KMS-11 (cell line): ENCODE results near the gene TRAF6.

Source experiments
- H2AFZ ChIP-seq: fragments of 200-600 bp; sonication (generic); 2 replicates; pipeline ENCODE4 v1.6.1; 2016; ENCODE audit warnings: antibody characterized with exemption, mixed run types, low read depth
- H3K27ac ChIP-seq: fragments of 200-600 bp; sonication (generic); 2 replicates; pipeline ENCODE4 v1.6.1; 2016; ENCODE audit warnings: mild to moderate bottlenecking, mixed run types
- H3K27me3 ChIP-seq: fragments of 200-600 bp; sonication (generic); 2 replicates; pipeline ENCODE4 v1.6.1; 2017; ENCODE audit warnings: mild to moderate bottlenecking, low read depth, mixed run types, moderate library complexity; ENCODE audit not compliant: insufficient read depth
- H3K36me3 ChIP-seq: fragments of 200-600 bp; sonication (generic); 2 replicates; pipeline ENCODE4 v1.6.1; 2017; ENCODE audit warnings: mild to moderate bottlenecking, mixed run types; ENCODE audit not compliant: insufficient read depth
- H3K4me1 ChIP-seq: fragments of 200-600 bp; sonication (generic); 2 replicates; pipeline ENCODE4 v1.6.1; 2016; ENCODE audit warnings: mild to moderate bottlenecking, low read depth, mixed run types; ENCODE audit not compliant: poor library complexity, severe bottlenecking
- H3K4me2 ChIP-seq: fragments of 200-600 bp; sonication (generic); 2 replicates; pipeline ENCODE4 v1.7.0; 2016; ENCODE audit warnings: mild to moderate bottlenecking, mixed run types
- H3K4me3 ChIP-seq: fragments of 200-600 bp; sonication (generic); IDR thresholded peaks from 2 replicates; pipeline ENCODE4 v1.6.1; 2017; ENCODE audit warnings: low read depth, low read length, mixed read lengths; ENCODE audit not compliant: insufficient read depth
- H3K79me2 ChIP-seq: fragments of 200-600 bp; sonication (generic); 2 replicates; pipeline ENCODE4 v1.6.1; 2016; ENCODE audit warnings: low read depth, mixed run types; ENCODE audit not compliant: insufficient read depth
- H3K9ac ChIP-seq: fragments of 200-600 bp; sonication (generic); 2 replicates; pipeline ENCODE4 v1.6.1; 2016; ENCODE audit warnings: mild to moderate bottlenecking, mixed run types
- H4K20me1 ChIP-seq: fragments of 200-600 bp; sonication (generic); 2 replicates; pipeline ENCODE4 v1.6.1; 2016; ENCODE audit warnings: mild to moderate bottlenecking, mixed run types; ENCODE audit not compliant: insufficient read depth
- TF ChIP-seq, protein P1 (sequence below): fragments of 200-600 bp; sonication (generic); conservative IDR thresholded peaks from 2 replicates; pipeline ENCODE4 v1.6.1; 2017; ENCODE audit warnings: low read depth, mild to moderate bottlenecking, antibody characterized with exemption, low read length, moderate library complexity, mixed read lengths

TRAF6 gene

DNA sequence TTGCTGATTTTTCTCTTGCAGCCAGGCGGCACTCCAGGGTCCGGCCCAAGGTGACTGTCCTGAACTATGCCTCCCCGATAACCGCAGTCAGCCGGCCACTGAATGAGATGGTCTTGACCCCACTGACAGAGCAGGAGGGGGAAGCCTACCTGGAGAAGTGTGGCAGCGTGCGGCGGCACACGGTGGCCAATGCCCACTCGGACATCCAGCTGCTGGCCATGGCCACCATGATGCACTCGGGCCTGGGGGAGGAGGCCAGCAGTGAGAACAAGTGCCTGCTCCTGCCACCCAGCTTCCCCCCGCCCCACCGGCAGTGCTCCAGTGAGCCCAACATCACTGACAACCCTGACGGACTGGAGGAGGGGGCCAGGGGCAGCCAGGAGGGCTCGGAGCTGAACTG is 47.8 kb downstream of the TRAF6 start:
- Histone ChIP-seq H3K79me2 (no peaks in the 10 kb centered on the region), H3K4me1 (no peaks in the 10 kb centered on the region), H3K27ac (no peak overlapping the region), H3K36me3 (no peaks in the 10 kb centered on the region), H2AFZ (no peak overlapping the region), H4K20me1 (no peaks in the 10 kb centered on the region), H3K9ac (no peak overlapping the region), H3K4me3 (no peak overlapping the region), H3K27me3 (no peaks in the 10 kb centered on the region), H3K4me2 (no peak overlapping the region)
- TF ChIP-seq, protein P1, sequence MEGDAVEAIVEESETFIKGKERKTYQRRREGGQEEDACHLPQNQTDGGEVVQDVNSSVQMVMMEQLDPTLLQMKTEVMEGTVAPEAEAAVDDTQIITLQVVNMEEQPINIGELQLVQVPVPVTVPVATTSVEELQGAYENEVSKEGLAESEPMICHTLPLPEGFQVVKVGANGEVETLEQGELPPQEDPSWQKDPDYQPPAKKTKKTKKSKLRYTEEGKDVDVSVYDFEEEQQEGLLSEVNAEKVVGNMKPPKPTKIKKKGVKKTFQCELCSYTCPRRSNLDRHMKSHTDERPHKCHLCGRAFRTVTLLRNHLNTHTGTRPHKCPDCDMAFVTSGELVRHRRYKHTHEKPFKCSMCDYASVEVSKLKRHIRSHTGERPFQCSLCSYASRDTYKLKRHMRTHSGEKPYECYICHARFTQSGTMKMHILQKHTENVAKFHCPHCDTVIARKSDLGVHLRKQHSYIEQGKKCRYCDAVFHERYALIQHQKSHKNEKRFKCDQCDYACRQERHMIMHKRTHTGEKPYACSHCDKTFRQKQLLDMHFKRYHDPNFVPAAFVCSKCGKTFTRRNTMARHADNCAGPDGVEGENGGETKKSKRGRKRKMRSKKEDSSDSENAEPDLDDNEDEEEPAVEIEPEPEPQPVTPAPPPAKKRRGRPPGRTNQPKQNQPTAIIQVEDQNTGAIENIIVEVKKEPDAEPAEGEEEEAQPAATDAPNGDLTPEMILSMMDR: no peak

GRCh38 chr11:36460220-36460619 is 49.9 kb downstream of the TRAF6 start:
- Histone ChIP-seq H3K9ac (no peak overlapping the region), H3K4me3 (no peak overlapping the region), H4K20me1 (no peaks in the 10 kb centered on the region), H3K27me3 (no peaks in the 10 kb centered on the region), H2AFZ (no peak overlapping the region), H3K36me3 (no peaks in the 10 kb centered on the region), H3K27ac (no peak overlapping the region), H3K79me2 (no peaks in the 10 kb centered on the region), H3K4me1 (peaks cover 12% of the 10 kb centered on the region), H3K4me2 (no peak overlapping the region)
- TF ChIP-seq, protein P1: no peak

DNA sequence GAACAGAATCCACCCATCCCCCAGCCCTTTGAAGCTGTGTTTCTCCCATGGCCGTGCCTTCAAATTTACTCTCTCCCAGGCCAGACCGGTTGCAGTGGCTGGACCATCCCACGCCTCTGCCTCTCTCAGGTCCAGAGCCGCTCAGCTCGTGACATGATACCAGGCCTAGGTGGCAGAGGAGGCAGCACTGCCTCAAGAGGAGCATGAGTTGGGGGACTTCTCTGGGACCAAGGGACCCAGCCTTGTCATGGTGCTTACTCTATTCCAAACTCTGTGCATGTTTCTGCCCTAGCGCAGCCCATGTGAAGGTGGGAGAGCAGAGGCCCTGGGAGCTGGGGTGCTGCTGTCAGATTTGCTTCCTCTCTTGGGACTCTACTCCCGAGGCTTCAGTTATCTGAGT is 51.0 kb downstream of the TRAF6 start:
- Histone ChIP-seq H3K27ac (no peak overlapping the region), H3K27me3 (no peaks in the 10 kb centered on the region), H3K9ac (no peak overlapping the region), H3K4me1 (peaks cover 22% of the 10 kb centered on the region), H3K4me2 (no peak overlapping the region), H4K20me1 (no peaks in the 10 kb centered on the region), H2AFZ (no peak overlapping the region), H3K79me2 (no peaks in the 10 kb centered on the region), H3K4me3 (no peak overlapping the region), H3K36me3 (no peaks in the 10 kb centered on the region)
- TF ChIP-seq, protein P1: no peak

DNA sequence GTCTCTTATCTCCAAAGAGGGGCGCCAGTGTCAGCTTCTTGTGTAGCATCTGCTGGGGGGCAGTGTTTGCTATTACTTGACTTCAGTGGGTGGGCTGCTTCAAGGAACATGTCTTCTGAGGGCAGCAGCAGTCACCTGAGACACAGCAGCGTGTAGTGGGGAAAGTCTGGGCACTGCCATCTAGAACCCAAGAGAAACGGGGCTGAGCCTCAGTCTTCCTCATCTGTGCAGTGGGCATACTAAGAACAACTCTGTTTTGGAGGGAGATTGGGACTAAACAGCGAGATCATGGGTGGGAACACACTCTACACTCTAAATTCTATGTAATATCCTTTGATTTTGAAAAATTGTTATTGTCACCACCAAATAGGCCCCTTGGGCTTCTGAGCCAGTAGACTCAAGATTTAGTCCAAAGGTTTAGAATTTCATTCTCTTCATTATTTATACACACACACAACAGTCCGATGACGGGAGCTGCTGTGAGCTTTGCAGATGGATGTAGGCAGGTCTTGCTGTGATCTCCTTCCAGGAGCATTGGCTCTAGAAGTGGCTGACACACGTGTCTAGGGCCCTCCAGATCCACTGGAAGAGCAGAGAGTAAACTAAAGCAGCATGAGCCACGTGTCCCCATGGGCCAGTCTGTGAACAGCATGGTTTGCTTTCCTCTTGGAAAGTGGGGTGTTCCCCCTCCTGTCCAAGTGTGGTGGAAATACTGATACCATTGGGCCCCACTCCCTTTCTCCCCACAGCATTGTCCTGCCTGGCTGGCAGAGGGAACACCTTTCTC is 51.8 kb downstream of the TRAF6 start:
- no peaks in the 10 kb centered on the region for H3K27me3 ChIP-seq
- H3K79me2 ChIP-seq: no peaks in the 10 kb centered on the region

More for the DNA sequence above, 51.8 kb downstream of the TRAF6 start:
- Histone ChIP-seq H3K36me3 (no peaks in the 10 kb centered on the region), H3K9ac (no peak overlapping the region), H4K20me1 (no peaks in the 10 kb centered on the region), H3K4me1 (peaks cover 30% of the 10 kb centered on the region), H2AFZ (no peak overlapping the region), H3K27ac (no peak overlapping the region), H3K4me3 (no peak overlapping the region), H3K4me2 (no peak overlapping the region)
- TF ChIP-seq, protein P1: no peak
